ENCODE measurements around the gene UBA7.
"Not testable (repeated sequence)": the region's sequence is repeated elsewhere in the genome, so short reads cannot be mapped to it uniquely, and the experiment has no call there.

Gene UBA7, protein sequence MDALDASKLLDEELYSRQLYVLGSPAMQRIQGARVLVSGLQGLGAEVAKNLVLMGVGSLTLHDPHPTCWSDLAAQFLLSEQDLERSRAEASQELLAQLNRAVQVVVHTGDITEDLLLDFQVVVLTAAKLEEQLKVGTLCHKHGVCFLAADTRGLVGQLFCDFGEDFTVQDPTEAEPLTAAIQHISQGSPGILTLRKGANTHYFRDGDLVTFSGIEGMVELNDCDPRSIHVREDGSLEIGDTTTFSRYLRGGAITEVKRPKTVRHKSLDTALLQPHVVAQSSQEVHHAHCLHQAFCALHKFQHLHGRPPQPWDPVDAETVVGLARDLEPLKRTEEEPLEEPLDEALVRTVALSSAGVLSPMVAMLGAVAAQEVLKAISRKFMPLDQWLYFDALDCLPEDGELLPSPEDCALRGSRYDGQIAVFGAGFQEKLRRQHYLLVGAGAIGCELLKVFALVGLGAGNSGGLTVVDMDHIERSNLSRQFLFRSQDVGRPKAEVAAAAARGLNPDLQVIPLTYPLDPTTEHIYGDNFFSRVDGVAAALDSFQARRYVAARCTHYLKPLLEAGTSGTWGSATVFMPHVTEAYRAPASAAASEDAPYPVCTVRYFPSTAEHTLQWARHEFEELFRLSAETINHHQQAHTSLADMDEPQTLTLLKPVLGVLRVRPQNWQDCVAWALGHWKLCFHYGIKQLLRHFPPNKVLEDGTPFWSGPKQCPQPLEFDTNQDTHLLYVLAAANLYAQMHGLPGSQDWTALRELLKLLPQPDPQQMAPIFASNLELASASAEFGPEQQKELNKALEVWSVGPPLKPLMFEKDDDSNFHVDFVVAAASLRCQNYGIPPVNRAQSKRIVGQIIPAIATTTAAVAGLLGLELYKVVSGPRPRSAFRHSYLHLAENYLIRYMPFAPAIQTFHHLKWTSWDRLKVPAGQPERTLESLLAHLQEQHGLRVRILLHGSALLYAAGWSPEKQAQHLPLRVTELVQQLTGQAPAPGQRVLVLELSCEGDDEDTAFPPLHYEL

DNA sequence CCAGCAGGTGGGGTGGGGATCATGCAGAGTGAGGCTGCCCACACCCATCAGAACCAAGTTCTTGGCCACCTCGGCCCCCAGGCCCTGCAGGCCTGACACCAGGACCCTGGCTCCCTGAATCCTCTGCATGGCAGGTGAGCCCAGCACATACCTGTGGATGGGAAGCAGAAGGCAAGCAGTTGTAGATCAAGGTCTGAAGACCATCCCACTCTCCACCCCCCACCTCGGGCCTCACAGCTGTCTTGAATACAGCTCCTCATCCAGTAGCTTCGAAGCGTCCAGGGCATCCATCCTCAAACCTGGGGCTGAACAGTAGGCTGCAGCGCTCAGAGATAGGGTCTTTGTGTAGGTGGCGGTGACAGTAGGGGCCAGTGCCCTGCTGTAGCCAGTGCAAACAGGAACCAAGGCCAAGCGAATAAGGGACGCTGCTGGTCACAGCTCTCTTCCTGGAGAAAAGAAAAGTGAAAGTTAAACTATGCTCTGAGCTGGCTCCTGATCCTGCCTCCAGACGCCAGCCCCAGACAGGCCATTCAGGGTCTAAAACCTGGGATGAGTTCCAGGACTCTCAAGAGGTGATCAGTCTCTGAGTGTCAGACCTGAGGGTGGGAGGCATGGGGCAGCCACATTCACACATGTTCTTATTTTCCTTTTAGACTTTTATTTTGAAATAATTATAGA is at the start of gene UBA7:
TSS of gene UBA7 (minus strand) at position 457 of the 678 bp plus-strand sequence. CDS start at position 291, 166 bp downstream.
- DNase-seq, result peak in 9 of 14 donors; percentile 12 to 46 (median 22)

DNA sequence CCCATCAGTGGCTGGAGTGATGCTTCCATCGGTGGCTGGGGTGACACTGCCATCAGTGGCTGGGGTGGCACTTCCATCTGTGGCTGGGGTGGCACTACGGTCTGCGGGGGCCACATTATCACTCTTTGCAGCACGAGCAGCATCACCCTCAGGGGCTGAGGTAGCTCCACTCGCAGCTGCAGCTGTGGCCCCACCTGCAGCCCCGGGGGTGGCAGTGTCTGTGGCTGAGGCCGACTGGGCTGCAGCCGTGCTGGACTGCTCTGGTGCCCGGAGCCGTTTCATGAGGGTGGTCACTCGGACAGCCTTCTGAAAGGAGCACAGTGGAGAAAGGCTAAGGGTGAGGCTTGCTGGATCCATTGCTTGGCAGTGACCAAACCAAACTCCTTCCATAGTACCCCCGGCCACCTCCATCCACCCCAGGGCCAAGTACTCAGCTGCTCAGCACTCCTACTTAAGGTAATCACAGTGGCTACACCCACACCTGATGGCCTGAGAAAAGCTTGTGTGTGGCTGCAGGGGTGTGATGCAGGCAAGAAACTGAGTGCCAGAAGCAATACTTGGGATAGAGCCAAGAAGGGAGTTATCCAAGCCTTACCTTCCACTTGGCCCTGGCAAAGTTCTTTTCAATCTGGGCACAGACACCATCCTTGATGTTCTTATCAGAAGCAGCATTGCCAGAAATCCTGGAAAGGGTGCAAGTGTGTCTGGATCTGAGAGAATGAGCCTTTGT is 46.0 kb upstream of the UBA7 start:
- no peak for DNase-seq

DNA sequence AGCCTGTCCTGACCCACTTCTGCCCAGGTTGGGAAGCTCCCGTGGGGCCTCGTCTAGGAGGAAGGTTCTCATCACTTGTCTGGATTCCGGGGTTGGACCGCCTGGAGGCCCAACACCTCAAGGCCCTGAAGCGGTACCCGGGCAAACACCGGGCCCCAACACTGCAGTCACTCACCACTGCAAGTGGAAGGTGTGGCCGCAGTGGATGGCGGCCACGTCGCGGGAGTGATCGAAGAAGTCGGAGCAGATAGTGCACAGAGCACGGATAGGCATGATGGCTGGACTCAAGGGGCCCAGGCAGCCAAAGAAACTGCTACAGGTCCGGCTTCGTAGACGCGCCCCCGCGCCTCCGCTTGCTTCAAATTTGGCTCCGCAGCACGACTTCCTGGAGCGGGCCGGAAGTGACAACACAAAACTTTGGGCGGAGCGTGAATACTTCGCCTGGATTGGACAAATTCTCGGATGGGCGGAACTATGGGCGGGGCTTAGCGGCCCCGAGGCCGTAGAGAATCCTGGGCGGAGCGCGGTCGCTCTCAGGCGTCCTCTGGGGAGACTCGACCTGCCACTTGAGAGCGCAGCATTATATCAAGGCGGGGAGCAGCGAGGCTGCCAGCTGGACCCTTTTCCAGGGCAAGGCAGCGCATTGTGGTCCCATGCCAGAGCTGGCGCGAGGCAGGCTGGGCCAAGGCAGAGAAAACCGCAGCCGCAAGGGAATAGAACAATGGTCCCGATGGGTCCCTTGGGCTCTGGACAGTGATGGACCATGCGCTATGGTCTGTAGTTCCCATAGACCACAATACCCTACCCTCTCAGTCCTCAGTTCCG is 42.6 kb upstream of the UBA7 start, which contains the start of gene TRAIP:
TSS of gene TRAIP (minus strand) at position 384 of the 825 bp plus-strand sequence. CDS start at position 273, 111 bp downstream.
- DNase-seq, result peak; percentile 42 to 91 (median 84)

DNA sequence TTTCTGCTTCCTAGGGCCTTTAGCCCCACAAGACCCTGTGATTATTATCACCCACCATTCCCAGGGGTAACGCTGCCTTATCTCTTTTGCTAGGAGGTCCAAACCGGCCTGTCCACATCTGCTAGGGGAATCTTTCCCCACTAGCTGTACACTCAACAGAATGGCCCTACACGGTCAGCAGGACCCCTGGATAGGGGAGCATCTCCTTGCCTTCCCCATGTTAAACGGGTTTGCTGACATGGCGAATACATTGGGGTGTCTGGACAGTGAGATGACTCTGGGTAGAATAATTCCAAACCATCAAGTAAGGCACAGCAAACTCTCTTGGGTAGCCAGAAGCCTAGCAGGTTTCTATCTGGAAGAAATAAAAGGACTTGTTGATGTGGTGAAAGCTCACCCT is 41.9 kb upstream of the UBA7 start:
- no peak for DNase-seq

DNA sequence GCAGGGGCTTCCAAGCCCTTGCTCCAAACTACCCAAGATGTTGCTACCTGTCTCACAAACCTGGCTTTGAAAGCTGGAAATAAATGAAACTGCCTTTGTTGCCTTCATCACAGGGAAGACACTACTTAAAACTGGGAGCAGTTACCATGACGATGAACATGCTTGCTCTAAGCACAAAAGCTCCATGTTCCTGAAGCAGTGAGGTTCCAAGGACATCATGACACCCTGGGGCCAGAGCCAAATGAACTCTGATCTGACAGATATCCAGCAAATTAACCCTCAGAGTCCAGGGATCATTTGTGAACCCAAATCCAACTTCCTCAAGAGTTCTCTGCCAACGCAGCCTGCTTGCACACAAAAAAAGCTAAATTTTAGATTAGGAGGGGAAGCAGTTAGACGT is 31.9 kb upstream of the UBA7 start:
- DNase-seq, result no peak

DNA sequence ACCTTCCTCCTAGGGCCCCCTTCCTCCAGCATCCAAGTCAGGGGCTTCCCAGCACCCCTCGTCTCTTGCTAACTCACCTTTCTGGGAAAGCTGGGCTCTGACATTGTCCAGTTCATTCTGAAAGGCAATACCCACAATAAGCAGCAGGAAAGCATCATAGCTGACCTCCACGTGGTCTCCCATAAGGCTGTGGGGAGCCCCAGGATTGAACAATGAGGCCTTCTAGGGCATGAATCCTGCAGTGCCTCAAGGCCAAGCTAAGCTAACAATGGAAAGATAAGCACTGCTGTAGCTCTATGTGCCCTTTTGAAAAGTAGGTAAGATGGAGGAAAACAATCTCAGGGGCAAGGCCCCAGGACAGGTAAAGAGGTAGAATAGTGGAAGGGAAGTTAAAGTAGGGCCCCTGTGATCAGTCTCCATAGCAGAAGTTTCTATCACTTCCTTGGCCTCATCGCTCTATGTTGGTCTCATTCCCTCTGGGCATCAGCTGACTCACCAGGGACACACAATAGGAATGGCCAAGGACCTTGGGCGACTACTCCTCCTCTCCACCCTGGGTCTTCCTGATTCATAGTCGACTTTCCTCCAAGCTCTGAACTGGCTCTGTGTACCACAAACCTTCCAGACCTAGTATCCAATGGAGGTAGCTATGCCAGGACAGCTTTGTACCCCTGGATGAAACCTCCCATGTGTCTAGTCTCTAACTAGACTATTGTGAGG is 30.9 kb upstream of the UBA7 start:
- no peak for DNase-seq

DNA sequence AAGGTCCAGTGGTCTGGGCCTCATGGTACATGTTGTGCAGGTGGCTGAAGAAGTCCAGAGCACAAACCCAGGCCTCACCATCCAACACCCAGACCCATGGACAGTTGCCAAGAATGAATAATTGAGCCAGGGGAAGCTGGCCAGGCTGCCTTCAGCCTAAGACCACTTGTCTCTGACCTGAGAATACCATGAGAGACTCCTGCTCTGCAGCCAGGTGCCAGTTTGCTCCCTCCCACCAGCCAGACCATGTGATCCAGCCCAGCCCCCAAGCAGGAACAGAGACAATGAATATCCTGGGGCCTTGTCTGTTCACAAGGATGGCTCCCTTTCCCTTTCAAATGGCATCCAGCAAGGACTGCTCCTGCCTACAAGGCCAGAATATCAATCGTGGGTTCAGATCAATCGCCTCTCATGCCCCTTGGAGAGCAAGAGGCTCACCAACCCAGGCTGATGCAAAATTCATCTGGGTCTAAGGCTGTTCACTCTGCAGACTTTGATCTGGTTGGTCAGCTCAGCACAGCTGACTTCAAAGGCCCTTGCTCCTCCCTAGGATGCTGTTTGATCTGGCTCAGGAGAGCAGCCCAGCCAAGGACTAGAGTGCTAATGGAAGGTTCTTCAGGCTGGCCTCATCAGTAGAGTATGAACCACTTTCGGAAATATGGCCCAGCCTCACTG is 29.2 kb upstream of the UBA7 start:
- no peak for DNase-seq

DNA sequence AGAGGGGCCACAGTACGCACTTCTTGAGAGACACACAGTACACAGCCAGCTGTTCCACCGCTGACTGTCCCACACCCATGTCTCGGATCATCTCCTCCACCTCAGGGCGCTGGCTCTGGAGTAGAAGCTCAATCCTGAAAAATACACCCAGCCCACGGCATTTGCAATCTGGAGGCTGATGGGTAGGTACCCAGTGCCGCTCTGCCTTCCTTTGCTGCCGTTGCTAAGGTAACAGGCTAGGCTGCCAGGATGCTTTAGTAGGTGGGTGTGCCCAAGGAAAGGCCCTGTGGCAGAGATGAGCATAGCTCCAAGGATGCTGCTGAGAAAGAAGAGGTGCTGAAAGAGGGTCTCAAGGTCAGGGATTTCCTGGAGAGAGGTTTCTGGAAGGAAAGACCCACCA is 28.1 kb upstream of the UBA7 start:
- no peak for DNase-seq

DNA sequence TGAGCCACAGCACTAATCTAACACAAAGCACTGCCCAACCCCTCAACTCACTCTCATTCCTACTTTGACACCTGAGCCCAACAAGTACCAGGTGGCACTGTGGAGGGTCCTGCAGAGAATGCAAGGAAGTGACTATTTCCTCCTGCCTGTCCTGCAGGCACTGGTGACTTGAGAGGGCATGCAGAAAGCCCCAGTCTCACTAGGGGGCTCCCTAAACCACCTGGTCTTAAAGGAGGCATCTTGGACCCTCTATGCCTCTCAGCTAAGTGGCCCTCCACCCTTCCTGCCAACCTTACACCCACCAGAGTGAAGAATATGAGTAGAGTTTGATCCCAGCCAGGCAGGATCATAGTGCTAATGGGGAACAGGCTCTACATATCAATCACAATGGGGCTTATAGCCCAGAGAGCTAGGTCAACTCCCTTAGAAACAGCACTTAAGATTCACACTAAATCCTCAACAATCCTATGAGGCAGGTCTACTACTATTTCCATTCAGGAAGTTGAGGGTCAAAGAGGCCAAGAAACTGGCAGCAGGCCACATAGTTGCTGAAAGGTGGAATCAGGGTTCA is 27.5 kb upstream of the UBA7 start:
- DNase-seq, result no peak

DNA sequence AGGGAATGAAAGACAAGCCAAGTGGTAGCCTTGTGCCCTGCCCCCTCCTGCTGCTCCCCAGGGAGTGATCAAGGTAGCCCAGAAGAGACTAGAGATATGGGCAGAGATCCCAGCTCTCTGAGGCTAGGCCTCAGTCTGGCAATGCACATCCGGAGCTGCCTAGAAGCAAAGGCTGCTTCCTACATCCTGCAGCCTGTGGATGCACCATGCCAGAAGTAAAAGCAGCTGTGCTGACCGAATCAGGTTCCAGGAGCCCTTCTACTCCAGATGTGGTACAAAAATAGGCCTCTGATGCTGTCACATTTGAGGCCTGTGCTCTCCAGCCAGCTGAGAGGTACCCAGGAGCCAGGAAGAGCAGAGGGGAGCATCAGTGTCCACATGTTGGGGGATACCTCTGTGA is 26.6 kb upstream of the UBA7 start:
- no peak for DNase-seq

DNA sequence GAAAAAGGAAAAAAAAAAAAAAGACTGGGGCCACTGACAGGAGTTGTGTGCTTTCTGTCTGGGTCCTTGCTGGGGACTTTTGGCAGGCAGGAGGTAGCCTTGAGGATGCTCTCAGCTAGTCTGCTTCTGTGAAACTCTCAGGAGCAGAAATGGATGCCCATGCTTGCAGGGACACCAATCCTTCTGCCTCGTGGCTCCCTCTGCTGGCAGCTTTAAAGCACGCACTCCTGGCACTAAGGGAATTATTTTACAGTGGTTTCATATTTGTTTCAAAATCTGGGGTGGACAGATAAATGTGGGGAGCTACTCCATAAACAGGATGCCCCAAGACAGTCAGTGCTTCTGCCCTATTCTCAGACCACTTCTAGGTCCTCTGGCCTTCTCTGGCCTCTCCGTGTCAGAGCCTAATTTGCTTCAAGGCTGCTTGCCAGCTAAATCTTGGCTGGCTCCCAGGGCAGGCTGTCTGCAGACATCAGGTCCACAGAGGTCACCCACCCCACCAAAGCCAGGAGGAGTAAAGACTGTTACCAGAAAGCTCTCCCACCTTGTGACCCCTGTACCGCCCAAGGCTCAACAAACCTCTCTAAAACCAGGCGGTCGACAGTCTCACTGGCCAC is 25.5 kb upstream of the UBA7 start:
- DNase-seq, result peak in 13 of 14 donors; percentile 18 to 67 (median 45)

DNA sequence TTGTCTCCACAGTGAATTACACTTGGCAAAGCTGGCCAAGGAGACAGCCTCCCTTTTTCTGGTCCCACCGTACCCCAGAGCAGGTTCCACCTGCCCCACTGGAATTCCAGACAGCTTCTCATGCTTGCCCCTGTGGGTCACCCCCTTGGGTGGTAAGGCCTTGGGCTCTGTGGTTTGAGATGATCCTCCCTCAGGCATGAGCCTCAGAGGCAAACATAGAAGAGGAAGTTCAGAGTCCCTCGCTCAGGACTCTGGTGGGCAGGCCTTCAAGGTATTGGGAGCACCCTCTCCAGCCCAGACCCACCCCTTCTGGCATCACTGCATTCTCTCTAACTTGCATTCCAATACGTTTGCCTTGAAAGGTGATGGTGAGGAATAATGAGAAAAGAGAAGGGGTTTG is 17.6 kb upstream of the UBA7 start:
- DNase-seq, result no peak

DNA sequence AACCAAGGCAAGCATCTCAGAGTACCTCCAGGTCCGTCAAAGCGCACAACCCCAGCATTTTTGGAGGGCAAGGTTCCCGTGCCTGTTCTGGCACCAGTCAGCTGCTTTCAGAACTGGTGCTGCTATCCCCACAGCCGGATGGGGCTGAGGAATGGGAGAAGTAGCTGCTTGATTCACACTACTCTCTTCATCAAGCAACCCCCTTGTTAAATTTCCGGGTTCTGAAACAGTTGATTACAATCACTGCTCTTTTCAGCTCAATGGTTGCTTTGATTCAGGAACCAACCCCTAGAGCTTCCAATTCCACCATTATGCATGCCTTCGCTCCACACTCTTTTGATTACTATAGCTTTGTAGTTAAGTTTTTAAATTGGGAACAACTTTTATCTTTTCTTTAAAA is 12.3 kb upstream of the UBA7 start:
- no peak for DNase-seq

DNA sequence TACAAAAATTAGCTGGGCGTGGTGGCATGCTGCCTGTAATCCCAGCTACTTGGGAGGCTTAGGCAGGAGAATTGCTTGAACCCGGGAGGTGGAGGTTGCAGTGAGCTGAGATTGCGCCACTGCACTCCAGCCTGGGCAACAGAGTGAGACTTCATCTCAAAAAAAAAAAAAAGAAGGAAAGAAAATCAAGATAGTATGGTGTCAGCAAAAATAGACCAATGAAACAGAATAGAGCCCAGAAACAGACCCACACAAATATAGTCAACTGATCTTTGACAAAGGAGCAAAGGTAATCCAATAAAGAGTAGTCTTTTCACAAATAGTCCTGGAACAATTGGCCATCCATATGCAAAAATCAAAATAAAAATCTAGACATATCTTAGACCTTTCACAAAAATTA is 9.4 kb upstream of the UBA7 start:
- DNase-seq, result not testable (repeated sequence)

DNA sequence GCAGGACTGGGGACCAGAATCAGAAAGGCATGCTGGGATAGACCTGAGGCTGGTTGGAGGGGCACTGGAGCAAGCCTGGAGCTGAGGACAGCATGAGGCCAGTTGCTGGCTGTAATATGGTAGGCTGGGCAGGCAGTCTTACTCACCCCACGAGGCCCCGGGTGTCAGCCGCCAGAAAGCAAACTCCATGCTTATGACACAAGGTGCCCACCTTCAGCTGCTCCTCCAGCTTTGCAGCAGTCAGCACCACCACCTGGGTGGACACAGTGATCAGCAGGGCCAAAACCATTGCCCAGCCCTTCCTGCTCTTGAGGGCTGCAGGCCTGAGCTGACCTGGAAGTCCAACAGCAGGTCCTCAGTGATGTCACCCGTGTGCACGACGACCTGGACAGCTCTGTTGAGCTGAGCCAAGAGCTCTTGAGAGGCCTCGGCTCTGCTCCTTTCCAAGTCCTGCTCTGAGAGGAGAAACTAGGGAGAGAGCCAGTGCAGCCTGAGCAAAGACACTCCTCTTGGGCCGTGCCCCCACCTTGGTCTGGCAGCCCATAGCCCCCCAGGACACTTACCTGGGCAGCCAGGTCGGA is 747 bp downstream of the UBA7 start:
- DNase-seq, result no peak

DNA sequence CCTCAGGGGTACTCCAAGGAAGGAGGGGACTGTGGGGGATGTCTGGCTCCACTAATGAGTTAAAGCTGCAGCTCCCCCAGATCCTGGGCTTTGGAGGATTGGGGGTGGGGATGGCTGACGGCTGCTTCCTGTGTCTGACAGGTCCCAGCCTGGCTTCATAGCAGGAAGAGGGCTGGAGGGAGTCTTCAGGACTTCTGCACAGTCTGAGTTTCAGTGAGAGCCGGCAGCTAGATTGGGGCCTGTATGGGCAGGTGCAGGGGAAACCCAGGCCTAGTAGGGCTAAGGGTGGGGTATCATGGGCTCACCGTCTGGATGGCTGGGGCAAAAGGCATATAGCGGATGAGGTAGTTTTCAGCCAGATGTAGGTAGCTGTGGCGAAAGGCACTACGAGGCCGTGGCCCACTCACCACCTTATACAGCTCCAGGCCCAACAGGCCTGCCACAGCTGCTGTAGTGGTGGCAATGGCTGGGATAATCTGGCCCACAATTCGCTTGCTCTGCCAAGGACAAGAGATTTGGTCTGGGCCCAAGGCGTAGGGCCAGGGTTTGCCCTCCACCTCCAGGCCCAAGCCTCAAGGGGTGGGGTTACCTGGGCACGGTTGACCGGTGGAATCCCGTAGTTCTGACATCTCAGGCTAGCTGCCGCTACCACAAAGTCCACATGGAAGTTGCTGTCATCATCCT is 6.2 kb downstream of the UBA7 start:
- no peak for DNase-seq

DNA sequence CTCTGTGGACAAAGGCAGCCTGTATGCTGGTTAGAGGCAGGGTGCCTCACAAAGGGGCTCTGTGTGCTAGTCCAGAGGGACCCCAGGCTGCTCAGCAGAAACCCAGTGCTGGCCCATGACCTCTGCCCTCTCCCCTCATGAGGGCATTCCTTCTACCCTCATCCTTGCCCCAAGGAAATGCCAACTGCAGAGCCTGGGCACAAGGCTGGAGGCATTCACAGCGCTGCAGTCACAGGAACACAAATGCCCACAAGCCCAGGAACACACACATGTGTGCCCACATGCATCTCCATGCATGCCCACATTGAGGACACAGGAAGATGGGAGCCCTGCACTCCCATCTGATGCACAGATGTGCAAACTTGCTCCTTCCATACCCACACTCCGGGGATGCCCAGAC is 6.9 kb downstream of the UBA7 start:
- DNase-seq, result no peak
